Neural cell (in vitro differentiated cells): ENCODE measurements around the gene ARID1B. TPM values are rescaled to one million over a fixed set of nuclear protein-coding genes. Genes with fewer than 3 reads are reported as not detected.

ENCODE experiments used
- H2AFZ ChIP-seq: fragments of 200-600, 300-800 bp; sonication (generic), shearing (Covaris generic); 2 replicates; pipeline ENCODE4 v1.6.0; 2014; ENCODE audit warnings: low read depth, mild to moderate bottlenecking, antibody characterized with exemption, low read length, moderate library complexity
- H3F3A ChIP-seq: fragments of 200-600 bp; shearing (Covaris generic); 2 replicates; pipeline ENCODE4 v1.6.1; 2016; ENCODE audit warnings: mild to moderate bottlenecking, moderate library complexity, mixed read lengths, antibody characterized with exemption, low read length; ENCODE audit not compliant: insufficient read depth, poor library complexity, severe bottlenecking
- H3K27ac ChIP-seq: fragments of 200-600, 300-800 bp; sonication (generic), shearing (Covaris generic); 2 replicates; pipeline ENCODE4 v1.5.1; 2014; ENCODE audit warnings: mild to moderate bottlenecking, low read length, moderate library complexity
- H3K27me3 ChIP-seq: fragments of 300-800, 200-600 bp; sonication (generic), shearing (Covaris generic); 2 replicates; pipeline ENCODE4 v1.6.0; 2014; ENCODE audit warnings: mild to moderate bottlenecking, low read depth, low read length, moderate library complexity; ENCODE audit not compliant: insufficient read depth
- H3K36me3 ChIP-seq: fragments of 300-800, 200-600 bp; sonication (generic), shearing (Covaris generic); 2 replicates; pipeline ENCODE4 v1.5.1; 2014; ENCODE audit warnings: mild to moderate bottlenecking, antibody characterized with exemption, low read length, moderate library complexity; ENCODE audit not compliant: insufficient read depth
- H3K4me2 ChIP-seq: fragments of 300-800, 200-600 bp; sonication (generic), shearing (Covaris generic); 2 replicates; pipeline ENCODE4 v1.6.0; 2014; ENCODE audit warnings: mild to moderate bottlenecking, low read length
- H3K4me3 ChIP-seq: fragments of 300-800, 200-600 bp; sonication (generic), shearing (Covaris generic); 2 replicates; pipeline ENCODE4 v1.5.1; 2014; ENCODE audit warnings: mild to moderate bottlenecking, low read length, moderate library complexity
- H3K79me2 ChIP-seq: fragments of 200-600 bp; shearing (Covaris generic); replicated peaks from 2 replicates; pipeline ENCODE4 v1.6.0; 2014; ENCODE audit warnings: mild to moderate bottlenecking, low read length, moderate library complexity; ENCODE audit not compliant: insufficient read depth
- H3K9ac ChIP-seq: fragments of 300-800, 200-600 bp; sonication (generic), shearing (Covaris generic); 2 replicates; pipeline ENCODE4 v1.6.1; 2016; ENCODE audit warnings: mild to moderate bottlenecking, low read length, mixed read lengths
- H3K9me2 ChIP-seq: fragments of 200-600 bp; shearing (Covaris generic); 2 replicates; pipeline ENCODE4 v1.6.1; 2016; ENCODE audit warnings: mild to moderate bottlenecking, low read length, mixed read lengths; ENCODE audit not compliant: insufficient read depth
- H3K9me3 ChIP-seq: fragments of 200-600, 300-800 bp; sonication (generic), shearing (Covaris generic); 2 replicates; pipeline ENCODE4 v1.6.1; 2016; ENCODE audit warnings: mild to moderate bottlenecking, mixed run types, low read length, moderate library complexity, mixed read lengths
- H4K20me1 ChIP-seq: fragments of 200-600 bp; shearing (Covaris generic); 2 replicates; pipeline ENCODE4 v1.6.1; 2016; ENCODE audit warnings: mild to moderate bottlenecking, mixed run types; ENCODE audit not compliant: insufficient read depth
- EP300 ChIP-seq: fragments of 450-650 bp; conservative IDR thresholded peaks from 2 replicates; pipeline ENCODE4 v1.6.1; 2014; ENCODE audit warnings: antibody characterized with exemption, mild to moderate bottlenecking, moderate library complexity; ENCODE audit not compliant: poor library complexity, severe bottlenecking
- EZH2 ChIP-seq: fragments of 200-600, 300-800 bp; shearing (Covaris generic), sonication (generic); IDR thresholded peaks from 2 replicates; pipeline ENCODE4 v1.6.1; 2014; ENCODE audit warnings: antibody characterized with exemption, low read length, borderline replicate concordance, mild to moderate bottlenecking; ENCODE audit not compliant: insufficient read depth, poor library complexity, severe bottlenecking
- MXI1 ChIP-seq: fragments of 450-650 bp; conservative IDR thresholded peaks from 2 replicates; pipeline ENCODE4 v1.6.1; 2014; ENCODE audit warnings: antibody characterized with exemption, mild to moderate bottlenecking; ENCODE audit not compliant: poor library complexity, severe bottlenecking
- POLR2AphosphoS5 ChIP-seq: IDR thresholded peaks from 2 replicates; pipeline ENCODE4 v1.6.1; 2012
- RAD21 ChIP-seq: fragments of 450-650 bp; conservative IDR thresholded peaks from 2 replicates; pipeline ENCODE4 v1.6.1; 2014; ENCODE audit warnings: antibody characterized with exemption, mild to moderate bottlenecking, moderate library complexity
- REST ChIP-seq: IDR thresholded peaks from 2 replicates; pipeline ENCODE4 v1.6.1; 2012; ENCODE audit warnings: borderline replicate concordance
- SMC3 ChIP-seq: fragments of 450-650 bp; conservative IDR thresholded peaks from 2 replicates; pipeline ENCODE4 v1.6.1; 2014; ENCODE audit warnings: antibody characterized with exemption, mild to moderate bottlenecking, moderate library complexity; ENCODE audit not compliant: poor library complexity
- TAF1 ChIP-seq: IDR thresholded peaks from 2 replicates; pipeline ENCODE4 v1.6.1; 2012; ENCODE audit warnings: low read depth
- polyA plus RNA-seq: library from polyadenylated mRNA; depleted of rRNA; stranded (reverse); fragments of >200 nt; gene quantifications from 2 replicates; pipeline ENCODE4 v1.2.3, GENCODE V29; 2014
- TF ChIP-seq, protein P1 (sequence below): fragments of 450-650 bp; IDR thresholded peaks from 2 replicates; pipeline ENCODE4 v1.5.1; 2014; ENCODE audit warnings: antibody characterized with exemption, mild to moderate bottlenecking, moderate library complexity; ENCODE audit not compliant: poor library complexity, severe bottlenecking

Gene ARID1B
- polyA plus RNA-seq, 1 donor from 2014 or later = 35.0 TPM

DNA sequence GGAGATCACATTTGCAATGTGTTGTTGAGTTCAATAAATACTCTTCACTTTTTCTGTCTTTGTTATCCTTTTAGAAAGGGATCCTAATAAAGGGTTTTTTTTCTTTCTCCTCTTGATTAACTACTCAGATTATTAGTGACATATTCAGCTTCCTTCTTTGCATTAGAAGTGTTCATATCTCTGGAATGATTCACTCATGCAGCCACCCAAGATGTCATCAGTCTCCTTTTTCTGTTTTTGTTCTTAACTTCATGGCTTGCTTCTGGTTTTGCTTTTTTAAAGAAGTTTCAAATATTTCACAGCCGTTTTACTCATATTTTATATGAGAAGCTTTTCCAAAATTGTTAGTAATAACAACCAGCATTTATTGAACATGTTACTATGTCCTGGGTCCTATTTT, 358.5 kb downstream of the ARID1B start:
- no peak overlapping the region for H3K27ac ChIP-seq
- H4K20me1 ChIP-seq = no peaks in the 10 kb centered on the region
- H3K4me3 ChIP-seq = no peak overlapping the region
- no peaks in the 10 kb centered on the region for H3K9me3 ChIP-seq
- no peak overlapping the region for H3K4me2 ChIP-seq
- no peak for TF ChIP-seq RAD21
- TF ChIP-seq EZH2 = no peak
- TF ChIP-seq MXI1 = no peak
- TF ChIP-seq, protein P1, sequence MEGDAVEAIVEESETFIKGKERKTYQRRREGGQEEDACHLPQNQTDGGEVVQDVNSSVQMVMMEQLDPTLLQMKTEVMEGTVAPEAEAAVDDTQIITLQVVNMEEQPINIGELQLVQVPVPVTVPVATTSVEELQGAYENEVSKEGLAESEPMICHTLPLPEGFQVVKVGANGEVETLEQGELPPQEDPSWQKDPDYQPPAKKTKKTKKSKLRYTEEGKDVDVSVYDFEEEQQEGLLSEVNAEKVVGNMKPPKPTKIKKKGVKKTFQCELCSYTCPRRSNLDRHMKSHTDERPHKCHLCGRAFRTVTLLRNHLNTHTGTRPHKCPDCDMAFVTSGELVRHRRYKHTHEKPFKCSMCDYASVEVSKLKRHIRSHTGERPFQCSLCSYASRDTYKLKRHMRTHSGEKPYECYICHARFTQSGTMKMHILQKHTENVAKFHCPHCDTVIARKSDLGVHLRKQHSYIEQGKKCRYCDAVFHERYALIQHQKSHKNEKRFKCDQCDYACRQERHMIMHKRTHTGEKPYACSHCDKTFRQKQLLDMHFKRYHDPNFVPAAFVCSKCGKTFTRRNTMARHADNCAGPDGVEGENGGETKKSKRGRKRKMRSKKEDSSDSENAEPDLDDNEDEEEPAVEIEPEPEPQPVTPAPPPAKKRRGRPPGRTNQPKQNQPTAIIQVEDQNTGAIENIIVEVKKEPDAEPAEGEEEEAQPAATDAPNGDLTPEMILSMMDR = no peak
- TF ChIP-seq REST = no peak
- TF ChIP-seq TAF1 = no peak
- no peak for TF ChIP-seq SMC3
- TF ChIP-seq POLR2AphosphoS5 = no peak
- TF ChIP-seq EP300 = no peak
- H3K79me2 ChIP-seq = no peaks in the 10 kb centered on the region
- no peak overlapping the region for H3K9ac ChIP-seq
- no peak overlapping the region for H2AFZ ChIP-seq
- H3K9me2 ChIP-seq = no peaks in the 10 kb centered on the region
- no peaks in the 10 kb centered on the region for H3K27me3 ChIP-seq
- no peaks in the 10 kb centered on the region for H3K36me3 ChIP-seq
- H3F3A ChIP-seq = no peaks in the 10 kb centered on the region

GRCh38 chr6:157137501-157137900, 360.3 kb downstream of the ARID1B start:
- H3K9me2 ChIP-seq = no peaks in the 10 kb centered on the region
- no peaks in the 10 kb centered on the region for H3K79me2 ChIP-seq
- no peak overlapping the region for H3K27ac ChIP-seq
- TF ChIP-seq EZH2 (no peak), RAD21 (no peak), TAF1 (no peak), SMC3 (no peak), MXI1 (no peak), POLR2AphosphoS5 (no peak), EP300 (no peak), REST (no peak)
- TF ChIP-seq, protein P1 = no peak
- no peak overlapping the region for H3K4me3 ChIP-seq
- H3K9me3 ChIP-seq = no peaks in the 10 kb centered on the region
- no peaks in the 10 kb centered on the region for H3F3A ChIP-seq
- no peaks in the 10 kb centered on the region for H3K27me3 ChIP-seq
- no peak overlapping the region for H2AFZ ChIP-seq
- H3K4me2 ChIP-seq = no peak overlapping the region
- no peaks in the 10 kb centered on the region for H4K20me1 ChIP-seq
- H3K9ac ChIP-seq = no peak overlapping the region
- H3K36me3 ChIP-seq = no peaks in the 10 kb centered on the region
